ENCODE data around the gene FMN1.

DNA sequence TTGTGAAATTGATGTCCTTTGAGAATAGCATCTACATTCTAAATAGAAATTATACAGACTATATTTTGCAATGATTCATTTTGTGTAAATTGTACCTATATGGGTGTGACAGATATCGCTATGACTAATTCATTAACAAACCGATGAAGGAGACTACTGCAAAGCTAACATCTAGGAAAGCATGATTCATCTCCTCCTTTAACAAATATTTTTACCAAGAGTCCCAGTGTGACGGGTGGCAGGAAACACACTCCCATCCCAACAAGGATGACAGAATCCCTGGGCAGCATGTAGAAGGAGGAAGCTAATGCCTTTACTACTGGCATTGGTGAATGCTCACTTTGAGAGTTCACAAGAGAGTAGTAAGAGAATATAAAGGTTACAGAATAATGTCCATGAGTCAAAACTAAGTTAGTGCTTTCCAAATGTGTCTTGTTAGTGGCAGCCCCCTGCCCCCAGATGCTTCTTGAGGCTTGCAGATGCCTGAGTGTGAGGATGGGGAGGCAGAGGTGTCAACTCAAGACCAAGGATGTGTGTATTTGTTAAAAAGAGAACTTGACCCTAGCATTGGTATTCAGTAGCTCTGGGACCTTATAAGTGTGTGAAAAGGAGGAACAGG is 180.6 kb downstream of the FMN1 start:
- TF ChIP-seq CTCF (IDR thresholded peaks at IDR 0.05) (no peak), POLR2A (IDR thresholded peaks at IDR 0.05) (no peak)
